ENCODE results near the gene B4GALT6. TPM values are rescaled to one million over a fixed set of nuclear protein-coding genes. Genes with fewer than 3 reads are reported as not detected.
"Not testable (repeated sequence)": the region's sequence is repeated elsewhere in the genome, so short reads cannot be mapped to it uniquely, and the experiment has no call there.

Gene B4GALT6
- 2.3 to 7.1 TPM (median 5.0 TPM) in 3 replicates for polyA plus RNA-seq
- polyA plus RNA-seq (2011; ENCODE audit: low read depth), result 1.0 TPM
- 2.0 and 4.2 TPM in 2 replicates for polyA plus RNA-seq (2011; cell fraction: cytosol; rRNA removed)
- 5.4 and 6.5 TPM in 2 replicates for polyA plus RNA-seq (2011; cell fraction: nucleus; rRNA removed)
- polyA plus RNA-seq (2012; ENCODE audit: low replicate concordance), result 2.1 and 6.6 TPM in 2 replicates
- polyA minus RNA-seq, result 2.7 to 6.1 TPM (median 4.9 TPM) in 3 replicates
- 3.5 TPM for polyA minus RNA-seq (2011; cell fraction: cytosol; rRNA and poly(A)+ RNA removed)
- polyA minus RNA-seq (2011; cell fraction: nucleus; rRNA and poly(A)+ RNA removed), result 2.2 and 8.3 TPM in 2 replicates

DNA sequence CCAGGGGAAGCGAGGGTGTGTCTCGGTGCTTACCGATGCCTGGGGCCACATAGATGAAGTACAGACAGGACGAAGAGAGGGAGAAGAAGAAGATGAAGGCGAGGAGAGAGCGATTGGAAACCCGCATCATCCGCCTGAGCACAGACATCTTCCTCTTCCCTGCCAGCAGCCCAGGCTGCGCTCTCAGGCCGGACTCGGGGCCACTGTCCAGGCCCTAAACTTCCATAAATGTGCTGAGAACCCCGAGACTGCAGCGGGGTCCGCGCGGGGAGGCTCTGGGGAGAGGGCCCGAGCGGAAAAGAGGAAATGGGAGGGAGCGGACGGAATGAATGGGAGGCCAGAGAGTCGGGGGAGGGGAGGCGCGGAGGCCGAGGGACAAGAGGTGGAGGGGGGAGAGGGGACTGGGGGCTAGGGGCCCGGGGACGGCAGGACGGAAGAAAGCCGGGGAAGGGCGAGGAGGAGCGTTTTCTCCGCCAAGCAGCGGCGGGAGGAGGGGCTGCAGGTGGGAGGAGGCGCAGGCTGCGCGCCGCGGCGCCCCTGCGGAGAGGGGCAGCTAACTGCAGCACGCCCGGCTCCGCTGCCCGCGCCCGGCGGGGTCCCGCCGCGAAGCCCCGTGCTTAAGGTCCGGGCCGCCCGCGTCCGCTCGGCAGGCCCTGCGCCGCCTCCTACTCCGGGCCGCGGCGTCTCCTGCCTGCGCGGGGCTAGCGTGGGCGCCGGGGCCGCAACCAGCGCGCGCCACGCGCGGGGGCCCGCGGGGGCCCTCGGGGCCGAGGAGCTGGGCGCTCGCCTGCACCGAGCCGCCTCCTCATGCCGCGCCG, at the start of gene B4GALT6:
Gene B4GALT6 (minus strand): TSS at position 303 of the 818 bp plus-strand sequence. CDS start 155 bp downstream, at position 148.
- Histone ChIP-seq H3K36me3 (ENCODE audit: control insufficient read depth in 2 of 2, extremely low read depth in 1 of 2, insufficient read depth in 2 of 2, low read length in 2 of 2) (no peaks in the 10 kb centered on the region), H3K27me3 (ENCODE audit: control insufficient read depth, extremely low read depth, insufficient read depth, low read length) (no peaks in the 10 kb centered on the region), H3K9me1 (ENCODE audit: control insufficient read depth, extremely low read depth, insufficient read depth, low read length) (no peaks in the 10 kb centered on the region), H3K4me3 (ENCODE audit: control insufficient read depth in 2 of 3, extremely low read depth in 1 of 3, insufficient read depth in 2 of 3, low read depth in 1 of 3, low read length in 3 of 3) (peak within 1 kb of the TSS; percentile 51 to 72 (median 71)), H3K4me1 (ENCODE audit: control insufficient read depth, extremely low read depth, insufficient read depth, low read length) (peaks cover 43% of the 10 kb centered on the region), H3K27ac (ENCODE audit: control insufficient read depth, insufficient read depth, low read length) (peak within 1 kb of the TSS; percentile 51), H4K20me1 (ENCODE audit: control insufficient read depth, extremely low read depth, insufficient read depth, low read length) (no peaks in the 10 kb centered on the region), H3K4me2 (ENCODE audit: control insufficient read depth, extremely low read depth, insufficient read depth, low read depth, low read length) (peak within 1 kb of the TSS; percentile 91), H3K9me3 (ENCODE audit: control insufficient read depth, low read depth, low read length) (no peaks in the 10 kb centered on the region), H2AFZ (ENCODE audit: control insufficient read depth, low read length) (peak within 1 kb of the TSS; percentile 88), H3K9ac (ENCODE audit: control insufficient read depth, extremely low read depth, insufficient read depth, low read length) (peak within 1 kb of the TSS; percentile 63), H3K79me2 (ENCODE audit: control insufficient read depth, insufficient read depth, low read length) (peaks cover 3% of the 10 kb centered on the region)
- FAIRE-seq (peak; percentile 49), DNase-seq (ENCODE audit: low read depth, low spot score) (no peak)
- dilution Hi-C loops (cut with MboI; ENCODE audit: extremely low pct_ligation_motif_present, low sequenced_read_pairs), result no loop called here
- TF ChIP-seq, protein P1, sequence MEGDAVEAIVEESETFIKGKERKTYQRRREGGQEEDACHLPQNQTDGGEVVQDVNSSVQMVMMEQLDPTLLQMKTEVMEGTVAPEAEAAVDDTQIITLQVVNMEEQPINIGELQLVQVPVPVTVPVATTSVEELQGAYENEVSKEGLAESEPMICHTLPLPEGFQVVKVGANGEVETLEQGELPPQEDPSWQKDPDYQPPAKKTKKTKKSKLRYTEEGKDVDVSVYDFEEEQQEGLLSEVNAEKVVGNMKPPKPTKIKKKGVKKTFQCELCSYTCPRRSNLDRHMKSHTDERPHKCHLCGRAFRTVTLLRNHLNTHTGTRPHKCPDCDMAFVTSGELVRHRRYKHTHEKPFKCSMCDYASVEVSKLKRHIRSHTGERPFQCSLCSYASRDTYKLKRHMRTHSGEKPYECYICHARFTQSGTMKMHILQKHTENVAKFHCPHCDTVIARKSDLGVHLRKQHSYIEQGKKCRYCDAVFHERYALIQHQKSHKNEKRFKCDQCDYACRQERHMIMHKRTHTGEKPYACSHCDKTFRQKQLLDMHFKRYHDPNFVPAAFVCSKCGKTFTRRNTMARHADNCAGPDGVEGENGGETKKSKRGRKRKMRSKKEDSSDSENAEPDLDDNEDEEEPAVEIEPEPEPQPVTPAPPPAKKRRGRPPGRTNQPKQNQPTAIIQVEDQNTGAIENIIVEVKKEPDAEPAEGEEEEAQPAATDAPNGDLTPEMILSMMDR (optimal IDR thresholded peaks at IDR 0.05 in 1 of 3, IDR thresholded peaks at IDR 0.05 in 1 of 3, conservative IDR thresholded peaks at IDR 0.05 in 1 of 3; ENCODE audit: extremely low read depth in 1 of 3, insufficient read depth in 2 of 3, low read length in 3 of 3), result peak in 1 of 3 experiments; percentile 9
- no peak for TF ChIP-seq EZH2 (IDR thresholded peaks at IDR 0.05; ENCODE audit: low read length)

GRCh38 chr18:31731628-31732027, 47.2 kb upstream of the B4GALT6 start:
- no peaks in the 10 kb centered on the region for H3K4me1 ChIP-seq (ENCODE audit: control insufficient read depth, extremely low read depth, insufficient read depth, low read length)
- H2AFZ ChIP-seq (ENCODE audit: control insufficient read depth, low read length), result no peak overlapping the region
- no peak overlapping the region for H3K4me2 ChIP-seq (ENCODE audit: control insufficient read depth, extremely low read depth, insufficient read depth, low read depth, low read length)
- H3K27me3 ChIP-seq (ENCODE audit: control insufficient read depth, extremely low read depth, insufficient read depth, low read length), result no peaks in the 10 kb centered on the region
- FAIRE-seq, result no peak
- no peaks in the 10 kb centered on the region for H3K9me3 ChIP-seq (ENCODE audit: control insufficient read depth, low read depth, low read length)
- no peak overlapping the region for H3K4me3 ChIP-seq (ENCODE audit: control insufficient read depth in 2 of 3, extremely low read depth in 1 of 3, insufficient read depth in 2 of 3, low read depth in 1 of 3, low read length in 3 of 3)
- H4K20me1 ChIP-seq (ENCODE audit: control insufficient read depth, extremely low read depth, insufficient read depth, low read length), result no peaks in the 10 kb centered on the region
- H3K9ac ChIP-seq (ENCODE audit: control insufficient read depth, extremely low read depth, insufficient read depth, low read length), result no peak overlapping the region
- H3K36me3 ChIP-seq (ENCODE audit: control insufficient read depth in 2 of 2, extremely low read depth in 1 of 2, insufficient read depth in 2 of 2, low read length in 2 of 2), result no peaks in the 10 kb centered on the region
- no peak overlapping the region for H3K27ac ChIP-seq (ENCODE audit: control insufficient read depth, insufficient read depth, low read length)
- no peaks in the 10 kb centered on the region for H3K9me1 ChIP-seq (ENCODE audit: control insufficient read depth, extremely low read depth, insufficient read depth, low read length)
- DNase-seq (ENCODE audit: low read depth, low spot score), result no peak
- dilution Hi-C loops (cut with MboI; ENCODE audit: extremely low pct_ligation_motif_present, low sequenced_read_pairs), result no loop called here
- H3K79me2 ChIP-seq (ENCODE audit: control insufficient read depth, insufficient read depth, low read length), result no peaks in the 10 kb centered on the region
- TF ChIP-seq EZH2 (IDR thresholded peaks at IDR 0.05; ENCODE audit: low read length), result no peak
- TF ChIP-seq, protein P1 (optimal IDR thresholded peaks at IDR 0.05 in 1 of 3, IDR thresholded peaks at IDR 0.05 in 1 of 3, conservative IDR thresholded peaks at IDR 0.05 in 1 of 3; ENCODE audit: extremely low read depth in 1 of 3, insufficient read depth in 2 of 3, low read length in 3 of 3), result no peak

- H3K4me2 ChIP-seq (ENCODE audit: control insufficient read depth, extremely low read depth, insufficient read depth, low read depth, low read length); H3K9me1 ChIP-seq (ENCODE audit: control insufficient read depth, extremely low read depth, insufficient read depth, low read length); H3K27ac ChIP-seq (ENCODE audit: control insufficient read depth, insufficient read depth, low read length); H3K9ac ChIP-seq (ENCODE audit: control insufficient read depth, extremely low read depth, insufficient read depth, low read length); H4K20me1 ChIP-seq (ENCODE audit: control insufficient read depth, extremely low read depth, insufficient read depth, low read length); H2AFZ ChIP-seq (ENCODE audit: control insufficient read depth, low read length); dilution Hi-C loops (cut with MboI; ENCODE audit: extremely low pct_ligation_motif_present, low sequenced_read_pairs); H3K4me3 ChIP-seq (ENCODE audit: control insufficient read depth in 2 of 3, extremely low read depth in 1 of 3, insufficient read depth in 2 of 3, low read depth in 1 of 3, low read length in 3 of 3); H3K4me1 ChIP-seq (ENCODE audit: control insufficient read depth, extremely low read depth, insufficient read depth, low read length); H3K36me3 ChIP-seq (ENCODE audit: control insufficient read depth in 2 of 2, extremely low read depth in 1 of 2, insufficient read depth in 2 of 2, low read length in 2 of 2); H3K27me3 ChIP-seq (ENCODE audit: control insufficient read depth, extremely low read depth, insufficient read depth, low read length); DNase-seq (ENCODE audit: low read depth, low spot score); H3K79me2 ChIP-seq (ENCODE audit: control insufficient read depth, insufficient read depth, low read length); FAIRE-seq; H3K9me3 ChIP-seq (ENCODE audit: control insufficient read depth, low read depth, low read length): not testable (repeated sequence)
Measured at GRCh38 chr18:31729196-31729595, 44.8 kb upstream of the B4GALT6 start.

Data from keratinocyte (primary cell).